Pancreas (tissue), 10 donors: ENCODE measurements around the gene GLT6D1. TPM values are rescaled to one million over a fixed set of nuclear protein-coding genes. Genes with fewer than 3 reads are reported as not detected.

Source experiments
- ATAC-seq, 4 donors: fragments of 200-7000 bp; cut with Tn5 transposase; one replicate each; pipeline versions ENCODE4 v1.8.0 to v1.9.1; 2020; ENCODE audit warnings: mild to moderate bottlenecking in 4 of 4, moderate library complexity in 4 of 4
- DNase-seq, 6 donors: peaks; one replicate each; pipeline ENCODE4 v3.0.0-alpha.2; 2020
- FAIRE-seq: peaks from 2 replicates; lab custom pipeline; 2012; peaks lifted over from hg19 to GRCh38; lab: Jason Lieb, UNC
- H3K27ac ChIP-seq, 4 donors: fragments of 200-600 bp; sonication (generic); 1 replicate in 3 of 4; 2 replicates in 1 of 4; pipeline versions ENCODE4 v1.5.0 to v1.8.0; 2020
- H3K27me3 ChIP-seq, 4 donors: fragments of 200-600 bp; one replicate each; pipeline ENCODE4 v1.8.0; 2021
- H3K36me3 ChIP-seq, 3 donors: fragments of 200-600 bp; sonication (generic) in 1 of 3; one replicate each; pipeline versions ENCODE4 v1.5.0 to v1.8.0; 2020 to 2021
- H3K4me1 ChIP-seq, 3 donors: fragments of 200-600 bp; one replicate each; pipeline ENCODE4 v1.8.0; 2021
- H3K4me3 ChIP-seq, 4 donors: fragments of 200-600 bp; sonication (generic) in 2 of 4; one replicate each; pipeline versions ENCODE4 v1.5.0 to v1.8.0; 2020 to 2021
- H3K9me3 ChIP-seq, 4 donors: fragments of 200-600 bp; one replicate each; pipeline ENCODE4 v1.8.0; 2021
- CTCF ChIP-seq, 4 donors: fragments of 200-600 bp; sonication (generic) in 3 of 4; IDR thresholded peaks; one replicate each; pipeline versions ENCODE4 v1.5.0 to v1.8.0; 2021; ENCODE audit warnings: antibody characterized with exemption in 4 of 4
- WGBS, 2 donors: extraction: QIAGEN DNeasy Blood & Tissue Kit; methylation state at CpG; one replicate each; pipeline ENCODE4 v1.1.7; 2013; 5-methylcytosine and 5-hydroxymethylcytosine counted together
- intact Hi-C, 3 donors: fragments of 100-400 bp; cut with DNase I; formaldehyde crosslinking; loops; one replicate each; pipeline versions ENCODE4 v1.11.1 to v1.14.2; 2022
- polyA plus RNA-seq, 2 donors: library from polyadenylated mRNA; stranded (reverse); fragments of 200-250 nt; gene quantifications; one replicate each; pipeline ENCODE4 v1.2.3, GENCODE V29; 2013
- total RNA-seq, 6 donors: library from RNA; stranded (reverse); fragmentation: NEBNext Ultra II Directional in 4 of 6; extraction: Animal tissue kit (Norgen Biotek cat#: 25700) in 4 of 6; gene quantifications; one replicate each; pipeline versions ENCODE4 v1.2.1 to v1.2.4, GENCODE V29; 2021 to 2023
- donor health status: healthy with polysubstance abuse.
- donor health status: DM: no; HTN: no; CAD: no; lungs with moderate emphysema.
- donor health status: DM: no; HTN: no; CAD: no.
- donor health status: control.
- donor health status: control.
- donor health status: Bipolar disorder and iron deficiency.
- donor health status: DM: yes; HTN: yes; CAD: no.
- donor health status: DM: no; HTN: no; CAD: no.
- donor health status: DM: no; HTN: no; CAD: no.
- donor health status: DM: yes; HTN: yes; CAD: no.

GLT6D1 gene
- total and polyA plus RNA-seq, 8 donors: 0.07 TPM; not detected in 7

- Histone ChIP-seq H3K27me3 (no peaks in the 10 kb centered on the region), H3K9me3 (no peaks in the 10 kb centered on the region), H3K36me3 (no peaks in the 10 kb centered on the region), H3K27ac (no peak overlapping the region), H3K4me1 (no peaks in the 10 kb centered on the region), H3K4me3 (no peak overlapping the region)
- no peak for TF ChIP-seq CTCF (IDR thresholded peaks at IDR 0.05)
- intact Hi-C loops: loop anchor here in 1 of 3 donors (10.0 kb wide), 1 partner anchor 56 kb away; no protein-coding TSS in a partner anchor
- WGBS, 2 donors: 64 to 71% methylated on average over 13 of the region's 13 CpGs
- DNase-seq: no peak
- ATAC-seq: no peak
- FAIRE-seq: no peak
Observed at GRCh38 chr9:135610290-135611141, 28.8 kb downstream of the GLT6D1 start.

- Histone ChIP-seq H3K4me3 (no peak overlapping the region), H3K36me3 (no peaks in the 10 kb centered on the region), H3K9me3 (no peaks in the 10 kb centered on the region), H3K4me1 (no peaks in the 10 kb centered on the region), H3K27me3 (no peaks in the 10 kb centered on the region), H3K27ac (no peak overlapping the region)
- no peak for DNase-seq
- no peak for TF ChIP-seq CTCF (IDR thresholded peaks at IDR 0.05)
- no peak for ATAC-seq
- WGBS, 2 donors: 68 to 69% methylated on average over 17 of the region's 17 CpGs
- no peak for FAIRE-seq
- intact Hi-C loops: no loop called here
Observed at GRCh38 chr9:135609366-135609955, 29.9 kb downstream of the GLT6D1 start.

- intact Hi-C loops: no loop called here
- Histone ChIP-seq H3K4me1 (no peaks in the 10 kb centered on the region), H3K36me3 (no peaks in the 10 kb centered on the region), H3K9me3 (no peaks in the 10 kb centered on the region), H3K4me3 (no peak overlapping the region), H3K27me3 (no peaks in the 10 kb centered on the region), H3K27ac (no peak overlapping the region)
- WGBS, 2 donors: 66 to 74% methylated on average over 15 of the region's 15 CpGs
- no peak for FAIRE-seq
- no peak for DNase-seq
- no peak for TF ChIP-seq CTCF (IDR thresholded peaks at IDR 0.05)
- no peak for ATAC-seq
Observed at GRCh38 chr9:135608999-135609317, 30.4 kb downstream of the GLT6D1 start.

- no peaks in the 10 kb centered on the region for H3K4me1 ChIP-seq
- no peak for TF ChIP-seq CTCF (IDR thresholded peaks at IDR 0.05)
- H3K36me3 ChIP-seq: no peaks in the 10 kb centered on the region
- no peaks in the 10 kb centered on the region for H3K27me3 ChIP-seq
- peak in 2 of 6 donors; percentile 3 to 47 for DNase-seq
- no peak overlapping the region for H3K4me3 ChIP-seq
- ATAC-seq: no peak
- no peak for FAIRE-seq
- no peaks in the 10 kb centered on the region for H3K9me3 ChIP-seq
- no peak overlapping the region for H3K27ac ChIP-seq
- intact Hi-C loops: no loop called here
- 63 to 72% methylated on average over 21 to 22 of the region's 22 CpGs for WGBS, 2 donors
Observed at GRCh38 chr9:135608294-135608998, 30.9 kb downstream of the GLT6D1 start.
